VCaP (cell line): ENCODE results near the gene AJAP1.

Experiments
- H3K27ac ChIP-seq: fragments of 450-650 bp; 2 replicates; pipeline ENCODE4 v1.5.1; 2017
- TF ChIP-seq, protein P1 (sequence below): fragments of 450-650 bp; conservative IDR thresholded peaks from 2 replicates; pipeline ENCODE4 v1.5.1; 2017; ENCODE audit warnings: mild to moderate bottlenecking, moderate library complexity

Gene AJAP1

DNA sequence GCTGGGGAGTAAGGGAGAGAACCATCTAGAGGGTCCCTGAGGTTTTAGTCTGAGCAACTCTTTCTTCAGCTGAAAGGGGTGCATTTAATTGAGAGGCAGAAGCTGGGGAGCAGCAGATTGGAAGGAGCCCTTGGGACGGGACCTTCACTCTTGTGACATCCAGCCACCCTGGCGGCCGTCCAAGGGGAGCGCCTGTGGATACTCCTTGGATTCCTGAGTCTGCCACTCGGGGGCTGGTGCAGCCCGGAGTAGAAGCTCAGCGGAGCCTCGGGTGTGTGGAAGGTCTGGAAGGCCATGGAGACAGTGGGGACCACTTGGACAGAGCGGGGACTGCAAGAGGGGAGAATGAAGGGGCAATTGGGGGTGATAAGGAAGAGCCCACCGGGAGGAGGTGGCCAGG, 68.7 kb downstream of the AJAP1 start:
- H3K27ac ChIP-seq, result no peak overlapping the region
- TF ChIP-seq, protein P1, sequence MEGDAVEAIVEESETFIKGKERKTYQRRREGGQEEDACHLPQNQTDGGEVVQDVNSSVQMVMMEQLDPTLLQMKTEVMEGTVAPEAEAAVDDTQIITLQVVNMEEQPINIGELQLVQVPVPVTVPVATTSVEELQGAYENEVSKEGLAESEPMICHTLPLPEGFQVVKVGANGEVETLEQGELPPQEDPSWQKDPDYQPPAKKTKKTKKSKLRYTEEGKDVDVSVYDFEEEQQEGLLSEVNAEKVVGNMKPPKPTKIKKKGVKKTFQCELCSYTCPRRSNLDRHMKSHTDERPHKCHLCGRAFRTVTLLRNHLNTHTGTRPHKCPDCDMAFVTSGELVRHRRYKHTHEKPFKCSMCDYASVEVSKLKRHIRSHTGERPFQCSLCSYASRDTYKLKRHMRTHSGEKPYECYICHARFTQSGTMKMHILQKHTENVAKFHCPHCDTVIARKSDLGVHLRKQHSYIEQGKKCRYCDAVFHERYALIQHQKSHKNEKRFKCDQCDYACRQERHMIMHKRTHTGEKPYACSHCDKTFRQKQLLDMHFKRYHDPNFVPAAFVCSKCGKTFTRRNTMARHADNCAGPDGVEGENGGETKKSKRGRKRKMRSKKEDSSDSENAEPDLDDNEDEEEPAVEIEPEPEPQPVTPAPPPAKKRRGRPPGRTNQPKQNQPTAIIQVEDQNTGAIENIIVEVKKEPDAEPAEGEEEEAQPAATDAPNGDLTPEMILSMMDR, result no peak

DNA sequence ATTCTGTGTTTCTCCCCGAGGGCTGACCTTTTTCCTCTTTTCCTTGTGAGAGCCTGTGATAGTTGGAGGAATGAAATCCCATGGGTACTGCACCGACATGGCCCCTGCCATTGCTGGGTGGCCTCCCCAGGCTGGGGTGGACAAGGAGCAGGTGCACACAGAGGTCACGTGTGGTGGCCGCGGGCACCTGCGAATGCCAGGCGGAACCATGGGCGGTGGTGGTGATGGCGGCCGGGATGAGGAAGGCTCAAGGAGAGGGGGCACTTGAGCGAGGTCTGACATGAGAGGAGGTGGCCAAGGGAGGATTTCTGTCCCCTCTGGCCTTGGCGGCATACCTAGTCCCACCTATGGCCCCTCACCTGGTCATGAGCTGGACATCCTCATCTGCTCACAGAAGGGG, 69.6 kb downstream of the AJAP1 start:
- TF ChIP-seq, protein P1, result no peak
- no peak overlapping the region for H3K27ac ChIP-seq

DNA sequence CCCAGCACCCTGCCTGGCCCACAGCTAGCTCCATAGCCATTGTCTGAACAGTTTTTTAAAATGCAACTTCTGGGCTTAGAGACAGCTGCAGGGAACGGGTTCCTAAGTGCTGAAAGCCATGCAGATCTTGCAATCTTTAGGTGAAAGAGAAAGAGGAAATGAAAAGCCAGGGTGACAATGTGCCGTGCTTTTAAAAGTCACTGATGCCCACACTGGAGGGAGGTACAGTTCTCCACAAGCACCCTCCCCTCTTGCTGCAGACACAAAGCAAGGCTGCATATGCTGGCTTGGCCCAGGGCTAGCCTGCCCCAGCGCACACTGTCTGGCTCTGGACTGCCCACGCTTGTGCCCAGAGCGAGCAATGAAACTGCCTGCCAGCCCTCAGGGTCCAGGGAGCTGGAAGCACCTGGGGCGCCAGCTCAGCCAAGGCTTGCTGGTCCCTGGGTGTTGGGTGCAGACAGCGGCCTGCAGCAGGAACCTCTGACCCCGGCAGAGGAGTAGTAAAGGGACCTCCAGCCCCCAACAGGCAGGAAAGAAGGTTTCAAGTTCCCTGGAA, 70.4 kb downstream of the AJAP1 start:
- TF ChIP-seq, protein P1, result no peak
- no peak overlapping the region for H3K27ac ChIP-seq

DNA sequence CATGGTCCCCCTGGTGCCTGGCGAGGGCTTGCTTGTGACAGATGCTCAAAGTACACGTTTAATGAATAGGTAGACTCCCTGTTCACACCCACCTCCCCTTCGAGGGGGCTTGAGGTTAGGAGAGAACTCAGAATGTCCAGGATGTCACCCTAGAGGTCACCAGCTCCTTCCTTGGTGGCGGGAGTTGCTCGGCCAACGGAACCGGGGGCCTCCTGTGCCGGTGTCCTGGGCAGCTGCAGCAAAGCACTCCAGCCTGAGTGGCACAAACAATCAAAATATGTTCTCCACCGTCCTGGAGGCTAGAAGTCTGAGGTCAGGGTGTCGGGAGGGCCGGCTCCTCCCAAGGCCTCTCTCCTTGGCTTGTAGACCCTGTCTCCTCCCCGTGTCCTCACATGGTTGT, 71.0 kb downstream of the AJAP1 start:
- TF ChIP-seq, protein P1, result no peak
- H3K27ac ChIP-seq, result no peak overlapping the region

DNA sequence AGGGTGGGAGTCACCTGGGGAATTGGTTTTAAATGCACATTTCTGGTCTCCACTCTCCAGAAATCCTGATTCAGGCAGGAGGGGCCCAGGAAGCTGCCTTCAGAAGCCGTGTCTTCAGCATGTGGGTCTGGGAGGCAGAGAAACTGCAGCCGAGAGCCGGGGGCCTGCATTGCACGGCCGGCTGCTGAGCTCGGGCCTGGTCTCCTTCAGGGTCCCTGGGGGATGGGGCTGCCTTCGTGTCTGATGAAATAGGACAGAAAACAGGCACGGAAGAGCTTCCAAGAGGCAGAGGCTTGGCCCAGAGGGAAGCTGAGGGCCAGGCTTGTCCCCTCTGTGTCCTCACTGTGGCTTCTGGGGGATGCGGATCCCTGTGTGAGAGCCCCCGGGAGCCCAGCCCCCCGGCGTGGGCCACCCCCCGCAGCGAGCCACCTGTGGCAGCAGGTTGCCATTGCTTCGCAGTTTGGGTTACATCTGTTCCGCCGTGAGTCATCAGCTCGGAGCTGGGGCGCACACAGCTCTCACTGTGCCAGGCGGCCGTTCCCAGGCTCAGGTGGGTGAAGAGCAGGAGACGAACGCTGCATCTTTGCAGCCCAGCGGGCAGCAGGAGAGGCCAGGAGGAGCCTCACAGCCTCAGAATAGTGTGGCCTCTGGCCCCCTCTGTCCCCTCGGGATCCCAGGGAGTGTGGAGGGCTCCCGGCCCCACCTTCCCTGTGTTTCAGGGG, 72.4 kb downstream of the AJAP1 start:
- no peak overlapping the region for H3K27ac ChIP-seq
- TF ChIP-seq, protein P1, result no peak

- TF ChIP-seq, protein P1, result no peak
- H3K27ac ChIP-seq, result no peak overlapping the region
Measured at GRCh38 chr1:4728319-4729089, 74.1 kb downstream of the AJAP1 start.

DNA sequence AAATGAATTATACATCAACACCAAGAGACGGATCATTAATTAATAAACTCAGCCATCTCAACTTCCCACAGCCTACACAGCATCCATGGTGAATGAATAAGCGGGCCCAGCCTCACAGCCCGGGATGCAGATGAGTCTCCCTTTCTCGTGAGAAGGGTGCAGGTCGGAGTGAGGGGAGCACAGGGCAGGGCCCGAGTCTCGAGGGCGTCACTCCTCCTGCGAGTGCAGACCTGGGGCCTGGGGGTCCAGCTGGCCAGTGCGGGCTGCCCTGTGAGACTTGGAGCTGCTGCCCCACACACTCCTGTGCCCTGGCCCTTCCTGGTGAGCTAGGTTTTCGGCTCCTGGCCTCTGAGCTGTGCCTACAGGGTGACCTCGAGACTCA, 74.7 kb downstream of the AJAP1 start:
- H3K27ac ChIP-seq, result no peak overlapping the region
- TF ChIP-seq, protein P1, result no peak
